ENCODE results near the gene MYH8. TPM values are rescaled to one million over a fixed set of nuclear protein-coding genes. Genes with fewer than 3 reads are reported as not detected.

Gene MYH8
- under 0.01 TPM for total RNA-seq

GRCh38 chr17:10421900-10422542, at the start of gene MYH8:
TSS of gene MYH8 (minus strand) at chr17:10421950. CDS start at chr17:10420227, 1,723 bp downstream.

GRCh38 chr17:10469459-10469858, 47.7 kb upstream of the MYH8 start, which contains the start of gene MYH4:
TSS of gene MYH4 (minus strand) at chr17:10469559. CDS start at chr17:10466745, 2,814 bp downstream.

GRCh38 chr17:10372906-10373305, 48.8 kb downstream of the MYH8 start, which contains the start of gene MYH13:
TSS of gene MYH13 (minus strand) at chr17:10373006. CDS start at chr17:10364530, 8,476 bp downstream.

Other genes starting within 250 kb of the MYH8 start
- 94.6 TPM for gene GAS7, start 223.3 kb downstream of the MYH8 start, total RNA-seq
- not detected for gene MYH13, start 48.9 kb downstream of the MYH8 start, total RNA-seq
- gene MYH4, start 47.6 kb upstream of the MYH8 start, total RNA-seq, result not detected
- not detected for gene MYH1, start 96.6 kb upstream of the MYH8 start, total RNA-seq
- under 0.01 TPM for gene MYH2, start 127.7 kb upstream of the MYH8 start, total RNA-seq
- 1.4 TPM for gene MYH3, start 235.4 kb upstream of the MYH8 start, total RNA-seq

All from diencephalon (tissue), 1 donor.